RKO (cell line): ENCODE results near the gene TCTN3.
"Not testable (repeated sequence)": the region's sequence is repeated elsewhere in the genome, so short reads cannot be mapped to it uniquely, and the experiment has no call there.

ENCODE experiments used
- DNase-seq: peaks from one replicate; pipeline ENCODE4 v3.0.0-alpha.2; 2016; ENCODE audit warnings: low spot score

The TCTN3 gene, protein sequence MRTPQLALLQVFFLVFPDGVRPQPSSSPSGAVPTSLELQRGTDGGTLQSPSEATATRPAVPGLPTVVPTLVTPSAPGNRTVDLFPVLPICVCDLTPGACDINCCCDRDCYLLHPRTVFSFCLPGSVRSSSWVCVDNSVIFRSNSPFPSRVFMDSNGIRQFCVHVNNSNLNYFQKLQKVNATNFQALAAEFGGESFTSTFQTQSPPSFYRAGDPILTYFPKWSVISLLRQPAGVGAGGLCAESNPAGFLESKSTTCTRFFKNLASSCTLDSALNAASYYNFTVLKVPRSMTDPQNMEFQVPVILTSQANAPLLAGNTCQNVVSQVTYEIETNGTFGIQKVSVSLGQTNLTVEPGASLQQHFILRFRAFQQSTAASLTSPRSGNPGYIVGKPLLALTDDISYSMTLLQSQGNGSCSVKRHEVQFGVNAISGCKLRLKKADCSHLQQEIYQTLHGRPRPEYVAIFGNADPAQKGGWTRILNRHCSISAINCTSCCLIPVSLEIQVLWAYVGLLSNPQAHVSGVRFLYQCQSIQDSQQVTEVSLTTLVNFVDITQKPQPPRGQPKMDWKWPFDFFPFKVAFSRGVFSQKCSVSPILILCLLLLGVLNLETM

GRCh38 chr10:95693668-95694534, at the start of gene TCTN3:
TSS of gene TCTN3 (minus strand) at chr10:95693927. CDS start at chr10:95693899, 28 bp downstream.
- DNase-seq, result peak; percentile 100

DNA sequence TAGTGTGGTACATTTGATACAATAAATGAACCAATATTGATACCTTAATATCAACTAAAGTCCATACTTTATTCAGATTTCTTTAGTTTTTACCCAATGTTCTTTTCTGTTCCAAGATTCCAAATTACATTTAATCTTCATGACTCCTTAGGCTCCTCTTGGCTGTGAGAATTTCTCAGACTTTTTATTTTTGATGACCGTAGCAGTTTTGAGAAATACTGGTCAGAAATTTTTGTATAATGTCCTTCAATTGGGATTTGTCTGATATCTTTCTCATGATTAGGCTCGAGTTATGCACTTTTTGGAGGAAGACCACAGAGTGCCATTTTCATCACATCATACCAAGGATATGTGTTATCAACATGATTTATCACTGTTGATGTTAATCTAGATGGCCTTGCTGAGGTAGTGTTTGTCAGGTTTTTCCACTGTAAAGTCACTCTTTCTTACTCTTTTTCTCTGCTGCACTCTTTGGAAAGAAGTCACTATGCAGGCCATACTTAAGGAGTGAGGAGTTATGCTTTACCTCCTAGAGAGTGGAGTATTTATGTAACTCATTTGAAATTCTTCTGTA, 49.3 kb upstream of the TCTN3 start:
- DNase-seq, result no peak

DNA sequence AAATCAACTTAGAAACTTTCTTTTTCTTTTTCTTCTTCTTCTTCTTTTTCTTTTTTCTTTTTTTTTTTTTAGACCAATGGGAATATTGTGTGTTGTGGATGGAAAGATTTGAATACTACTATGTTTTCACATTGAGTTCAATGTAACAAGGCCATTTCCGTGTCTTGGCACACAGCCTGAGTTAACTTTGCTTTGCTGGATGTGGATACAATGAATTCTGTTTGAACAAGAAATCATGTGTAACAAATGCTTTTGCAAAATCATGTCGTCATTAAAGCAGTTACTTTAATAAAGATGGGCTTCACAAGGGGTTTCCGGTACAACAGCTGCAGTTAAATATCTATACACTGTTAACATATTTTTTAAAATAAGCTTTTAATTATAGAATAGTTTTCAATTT, 48.8 kb upstream of the TCTN3 start:
- DNase-seq, result no peak

DNA sequence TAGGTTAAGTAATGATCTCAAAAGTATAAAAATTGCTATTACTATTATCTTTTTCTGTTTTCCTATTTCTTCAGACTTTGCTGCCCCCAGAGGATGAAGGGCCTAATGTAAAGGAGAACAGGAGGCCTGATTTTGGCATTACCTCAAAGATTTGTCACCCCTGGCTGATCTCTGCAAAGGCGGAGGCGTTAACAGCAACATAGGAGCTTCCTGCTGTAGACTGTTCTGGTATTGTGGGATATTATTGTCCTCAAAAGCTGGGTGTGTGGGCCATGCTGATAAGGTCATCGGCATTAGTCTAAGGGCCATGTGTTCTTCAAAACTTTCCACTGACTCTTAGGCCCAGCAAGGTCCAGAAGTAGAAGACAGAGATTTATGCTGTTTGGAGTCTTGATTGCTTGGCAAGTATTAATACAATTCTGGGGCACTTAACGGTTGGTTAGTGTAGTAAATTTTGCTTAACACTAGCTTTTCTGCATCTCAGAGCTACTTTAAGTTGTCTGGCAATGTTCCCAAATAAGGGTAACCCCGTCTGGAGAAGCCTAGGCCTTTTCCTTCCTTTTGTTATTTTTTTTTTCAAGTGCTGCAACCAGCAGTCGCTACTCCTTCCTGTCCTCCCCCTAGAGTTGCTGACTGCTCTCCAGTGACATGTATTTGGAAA, 48.2 kb upstream of the TCTN3 start:
- DNase-seq, result peak; percentile 40

- DNase-seq, result no peak
Measured at GRCh38 chr10:95739056-95739455, 45.3 kb upstream of the TCTN3 start.

GRCh38 chr10:95732907-95733306, 39.2 kb upstream of the TCTN3 start:
- not testable (repeated sequence) for DNase-seq

- DNase-seq, result no peak
Measured at GRCh38 chr10:95730233-95730632, 36.5 kb upstream of the TCTN3 start.

DNA sequence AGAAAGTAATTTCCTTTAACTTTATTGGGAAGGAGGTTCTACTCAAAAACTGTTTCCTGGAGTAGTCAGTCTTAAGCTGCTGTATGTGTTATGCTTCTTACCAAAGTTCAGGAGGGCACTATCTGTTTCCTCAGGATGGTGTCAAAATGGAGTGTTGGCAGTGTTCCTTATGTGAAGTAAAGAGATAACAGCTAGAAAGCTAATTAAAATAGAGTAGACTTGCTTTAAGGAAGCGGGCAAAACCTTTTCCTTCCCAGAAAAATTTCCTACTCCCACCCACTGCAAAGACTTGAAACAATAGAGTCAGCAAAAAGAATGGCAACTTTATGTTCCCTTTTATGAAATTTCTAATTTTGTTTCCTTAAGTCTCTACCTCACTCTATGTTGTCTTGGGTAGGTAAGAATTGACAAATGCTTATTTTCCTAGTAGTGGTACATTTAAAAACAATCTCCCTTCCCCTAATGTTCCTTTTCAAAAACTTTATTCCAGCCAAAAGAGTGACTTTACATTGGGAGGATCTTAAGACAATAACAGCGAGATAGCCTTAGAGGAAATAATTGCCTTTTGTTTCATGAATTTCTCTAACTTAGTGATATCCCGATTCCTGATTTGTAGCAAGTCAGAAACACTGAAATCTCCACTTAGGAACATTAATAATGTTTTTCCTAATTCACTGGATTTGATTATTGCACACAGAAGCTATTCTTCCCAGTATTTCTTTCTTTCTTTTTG, 35.8 kb upstream of the TCTN3 start:
- no peak for DNase-seq

DNA sequence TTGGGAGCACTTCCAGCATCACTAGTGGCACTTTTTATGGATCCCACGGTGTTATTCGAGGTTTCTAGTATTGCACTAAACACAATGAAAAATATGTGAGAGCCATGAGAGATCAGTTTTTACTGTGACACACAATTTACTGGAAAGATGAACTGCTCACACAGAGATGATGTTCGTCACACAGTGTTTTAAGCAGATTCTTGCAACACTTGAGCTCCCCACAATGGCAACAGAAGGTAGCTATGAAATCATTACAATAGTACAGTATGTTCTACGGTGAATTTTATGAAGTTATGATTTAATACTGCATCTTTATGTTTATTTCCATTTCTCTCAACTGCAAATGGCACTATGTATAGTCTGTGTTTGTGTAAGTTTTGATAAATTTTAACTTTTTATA, 34.8 kb upstream of the TCTN3 start:
- DNase-seq, result peak; percentile 55

GRCh38 chr10:95722496-95722895, 28.8 kb upstream of the TCTN3 start:
- DNase-seq, result not testable (repeated sequence)

GRCh38 chr10:95720745-95721144, 27.0 kb upstream of the TCTN3 start:
- not testable (repeated sequence) for DNase-seq

DNA sequence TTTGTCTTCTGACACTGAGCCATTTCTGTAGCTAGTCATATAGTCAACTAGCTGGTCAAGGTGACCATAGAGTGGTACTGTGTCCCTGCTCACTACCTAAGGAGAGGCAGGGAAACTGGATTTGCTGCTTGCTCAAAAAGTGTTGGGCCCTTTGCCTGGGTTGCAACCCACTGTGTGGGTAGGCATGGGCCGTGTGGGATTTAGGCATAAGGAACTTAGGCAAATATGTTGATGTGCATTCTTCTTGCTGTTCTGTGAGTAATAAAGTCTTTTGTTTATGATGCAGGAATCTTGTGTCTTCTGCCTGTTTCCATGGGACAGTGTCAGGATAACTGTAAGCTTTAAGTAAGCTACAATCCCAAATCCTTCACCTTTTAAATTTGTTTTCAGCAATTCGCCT, 23.1 kb upstream of the TCTN3 start:
- no peak for DNase-seq

DNA sequence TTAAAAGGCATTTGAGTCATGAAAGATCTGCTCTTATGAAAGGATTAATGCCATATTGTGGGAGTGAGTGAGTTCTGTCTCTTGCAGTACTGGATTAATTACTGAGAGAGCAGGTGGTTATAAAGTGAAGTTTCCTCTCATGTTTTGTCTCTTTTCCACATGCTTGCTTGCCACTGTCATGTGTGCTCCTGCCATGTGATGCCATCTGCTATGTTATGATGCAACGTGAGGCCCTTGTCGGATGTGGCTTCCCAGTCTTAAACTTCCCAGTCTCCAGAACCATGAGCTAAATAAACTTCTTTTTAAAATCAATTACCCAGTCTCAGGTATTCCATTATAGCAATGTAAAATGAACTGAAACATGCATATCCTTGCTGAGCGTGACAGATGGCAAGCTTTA, 22.7 kb upstream of the TCTN3 start:
- DNase-seq, result no peak

DNA sequence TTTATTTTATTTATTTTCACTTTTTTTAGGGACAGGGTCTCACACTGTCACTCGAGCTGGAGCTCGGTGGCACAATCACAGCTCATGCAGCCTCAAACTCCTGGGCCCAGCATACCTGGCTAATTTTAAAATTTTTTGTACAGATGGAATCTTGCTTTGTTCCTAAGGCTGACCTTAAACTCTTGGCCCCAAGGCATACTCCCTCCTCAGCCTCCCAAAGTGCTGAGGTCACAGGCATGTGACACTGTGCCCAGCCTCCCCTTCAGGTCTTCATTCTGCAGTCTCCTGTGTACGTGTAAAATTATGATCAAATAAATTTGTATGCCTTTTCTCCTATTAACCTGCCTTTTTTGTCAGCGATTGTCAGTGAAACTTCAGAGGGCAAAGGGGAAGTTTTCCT, 17.8 kb upstream of the TCTN3 start:
- DNase-seq, result no peak

- no peak for DNase-seq
Measured at GRCh38 chr10:95706990-95707389, 13.3 kb upstream of the TCTN3 start.

GRCh38 chr10:95706573-95706972, 12.8 kb upstream of the TCTN3 start:
- DNase-seq, result no peak

DNA sequence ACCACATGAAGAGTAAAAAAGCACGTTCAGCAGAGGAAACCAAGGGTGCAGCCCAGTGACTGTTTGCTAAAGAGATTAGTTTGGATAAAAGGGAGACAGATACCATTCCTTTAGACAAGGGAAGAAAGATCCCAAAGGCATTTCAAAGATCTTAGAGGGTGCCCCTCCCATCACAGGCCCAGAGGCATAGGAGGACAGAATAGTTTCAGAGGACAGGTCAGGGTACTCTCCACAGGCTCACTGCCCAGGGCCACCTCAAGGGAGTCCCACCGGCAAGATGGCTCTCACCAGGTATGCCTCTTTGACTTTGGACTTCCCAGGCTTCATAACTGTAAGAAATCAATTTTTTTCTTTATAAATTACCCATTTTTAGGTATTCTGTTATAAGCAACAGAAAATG, 4.7 kb upstream of the TCTN3 start:
- DNase-seq, result no peak

GRCh38 chr10:95697429-95697828, 3.7 kb upstream of the TCTN3 start:
- no peak for DNase-seq

DNA sequence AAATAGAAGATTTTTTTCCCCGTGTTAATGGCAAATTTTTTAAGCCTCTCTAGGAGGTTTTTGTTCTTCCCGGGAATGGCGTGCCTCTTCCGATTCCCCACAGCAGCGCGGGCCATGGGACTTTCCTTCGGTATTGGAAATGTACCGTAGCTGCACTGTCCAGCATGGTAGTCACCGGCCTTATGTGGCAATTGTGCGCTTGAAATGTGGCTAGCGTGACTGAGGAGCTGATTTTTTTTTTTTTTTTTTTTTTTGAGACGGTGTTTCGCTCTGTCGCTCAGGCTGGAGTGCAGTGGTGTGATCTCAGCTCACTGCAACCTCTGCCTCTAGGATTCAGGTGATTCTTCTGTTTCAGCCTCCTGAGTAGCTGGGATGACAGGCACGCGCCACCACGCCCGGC, 938 bp upstream of the TCTN3 start:
- DNase-seq, result no peak

GRCh38 chr10:95693071-95693667, 558 bp downstream of the TCTN3 start:
- DNase-seq, result peak; percentile 18

GRCh38 chr10:95691281-95691680, 2.4 kb downstream of the TCTN3 start:
- no peak for DNase-seq
